Cardiac muscle cell (in vitro differentiated cells and primary cell): ENCODE measurements around the gene RYR3. TPM values are rescaled to one million over a fixed set of nuclear protein-coding genes. Genes with fewer than 3 reads are reported as not detected.

ENCODE experiments used
- DNase-seq, 2 donors: peaks; one replicate each; pipeline versions ENCODE4 v3.0.0 to v3.0.0-alpha.2; 2010 to 2017; ENCODE audit warnings: low read depth in 1 of 2, low spot score in 1 of 2
- H3K27ac ChIP-seq: fragments of 200-600 bp; sonication (generic); 2 replicates; pipeline ENCODE4 v1.5.1; 2016
- H3K27me3 ChIP-seq: fragments of 200-600 bp; sonication (generic); 2 replicates; pipeline ENCODE4 v1.6.0; 2016; ENCODE audit warnings: control low read depth
- H3K36me3 ChIP-seq: fragments of 200-600 bp; sonication (generic); 2 replicates; pipeline ENCODE4 v1.5.1; 2016; ENCODE audit warnings: control low read depth
- H3K4me1 ChIP-seq: fragments of 200-600 bp; sonication (generic); 2 replicates; pipeline ENCODE4 v1.8.1; 2017; ENCODE audit warnings: low read depth, mild to moderate bottlenecking, mixed run types
- H3K4me3 ChIP-seq: fragments of 200-600 bp; sonication (generic); 2 replicates; pipeline ENCODE4 v1.5.1; 2016; ENCODE audit warnings: mild to moderate bottlenecking
- H3K9me3 ChIP-seq: fragments of 200-600 bp; sonication (generic); 2 replicates; pipeline ENCODE4 v1.5.1; 2017; ENCODE audit warnings: low read depth, mild to moderate bottlenecking, control low read depth
- polyA plus RNA-seq: library from polyadenylated mRNA; unstranded; fragments of >200 nt; fragmentation: Nextera tagmentation; extraction: Ambion mirVana; gene quantifications from 2 replicates; pipeline ENCODE4 v1.2.1, GENCODE V29; 2016
- total RNA-seq: library from RNA; depleted of rRNA; stranded (reverse); fragments of >200 nt; gene quantifications from 2 replicates; pipeline ENCODE4 v1.2.3, GENCODE V29; 2016
- TF ChIP-seq, protein P1 (sequence below): IDR thresholded peaks from 2 replicates; pipeline ENCODE4 v1.5.1; 2012; ENCODE audit warnings: low read depth, mild to moderate bottlenecking, low read length

RYR3 gene
- total and polyA plus RNA-seq, 2 experiments from 2014 or later, result 0.39 to 0.54 TPM

DNA sequence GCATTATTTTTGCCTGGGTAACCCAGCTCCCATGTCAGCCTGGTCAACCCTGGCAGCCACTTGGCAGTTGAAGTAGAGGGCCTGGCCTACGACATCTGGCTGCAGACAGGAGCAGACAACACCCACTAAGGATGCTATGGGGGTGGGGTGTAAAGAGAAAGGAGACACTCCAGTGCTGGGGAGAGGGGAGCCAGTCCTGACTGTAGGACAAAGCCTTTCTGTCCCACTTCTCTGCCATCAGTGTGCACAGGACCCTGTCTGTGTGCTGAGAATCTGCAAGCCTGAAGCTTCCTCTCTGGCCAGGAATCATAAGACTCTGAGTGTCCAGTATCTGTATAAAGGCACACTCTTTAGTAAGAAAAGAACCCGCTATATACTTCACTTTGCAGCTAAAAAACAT lies 561.2 kb downstream of the RYR3 start:
- Histone ChIP-seq H3K4me3 (no peak overlapping the region), H3K27ac (peak overlapping the region; percentile 68), H3K27me3 (no peaks in the 10 kb centered on the region), H3K4me1 (peaks cover 22% of the 10 kb centered on the region), H3K36me3 (no peaks in the 10 kb centered on the region), H3K9me3 (no peaks in the 10 kb centered on the region)
- DNase-seq, result peak in 1 of 2 donors; percentile 63
- TF ChIP-seq, protein P1, sequence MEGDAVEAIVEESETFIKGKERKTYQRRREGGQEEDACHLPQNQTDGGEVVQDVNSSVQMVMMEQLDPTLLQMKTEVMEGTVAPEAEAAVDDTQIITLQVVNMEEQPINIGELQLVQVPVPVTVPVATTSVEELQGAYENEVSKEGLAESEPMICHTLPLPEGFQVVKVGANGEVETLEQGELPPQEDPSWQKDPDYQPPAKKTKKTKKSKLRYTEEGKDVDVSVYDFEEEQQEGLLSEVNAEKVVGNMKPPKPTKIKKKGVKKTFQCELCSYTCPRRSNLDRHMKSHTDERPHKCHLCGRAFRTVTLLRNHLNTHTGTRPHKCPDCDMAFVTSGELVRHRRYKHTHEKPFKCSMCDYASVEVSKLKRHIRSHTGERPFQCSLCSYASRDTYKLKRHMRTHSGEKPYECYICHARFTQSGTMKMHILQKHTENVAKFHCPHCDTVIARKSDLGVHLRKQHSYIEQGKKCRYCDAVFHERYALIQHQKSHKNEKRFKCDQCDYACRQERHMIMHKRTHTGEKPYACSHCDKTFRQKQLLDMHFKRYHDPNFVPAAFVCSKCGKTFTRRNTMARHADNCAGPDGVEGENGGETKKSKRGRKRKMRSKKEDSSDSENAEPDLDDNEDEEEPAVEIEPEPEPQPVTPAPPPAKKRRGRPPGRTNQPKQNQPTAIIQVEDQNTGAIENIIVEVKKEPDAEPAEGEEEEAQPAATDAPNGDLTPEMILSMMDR, result no peak

DNA sequence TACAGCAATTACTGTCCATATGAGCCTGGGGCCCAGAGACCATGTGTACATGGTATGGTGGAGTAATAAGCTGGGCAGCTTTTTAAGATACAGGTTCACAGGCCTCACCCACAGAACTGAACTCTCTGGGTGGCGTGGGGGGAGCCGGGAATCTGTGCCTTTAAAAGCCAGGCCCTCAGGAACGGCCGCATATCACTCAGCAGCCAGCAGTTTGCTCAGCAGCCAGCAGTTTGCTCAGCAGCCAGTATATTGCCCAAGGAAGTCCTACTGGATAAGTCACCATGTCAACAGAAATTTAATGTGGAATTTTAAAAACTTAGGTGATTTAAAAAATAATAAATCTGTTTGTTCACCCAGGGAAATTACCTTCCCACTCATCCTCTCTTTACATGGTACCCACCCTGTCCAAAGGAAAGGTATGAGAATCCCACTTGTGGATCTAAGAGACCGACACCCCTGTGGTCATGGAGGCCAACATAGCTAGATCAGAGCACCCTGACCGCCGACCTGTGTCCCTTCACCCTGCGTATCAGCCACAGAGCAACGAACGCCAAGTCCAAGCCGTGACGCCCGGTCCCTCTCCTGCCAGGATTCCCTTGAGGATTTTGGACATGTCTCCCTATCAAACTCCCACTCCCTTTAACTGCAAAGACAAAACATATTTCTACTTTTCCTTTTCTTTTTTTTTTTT lies 561.8 kb downstream of the RYR3 start:
- no peak overlapping the region for H3K4me3 ChIP-seq
- H3K27me3 ChIP-seq, result no peaks in the 10 kb centered on the region
- H3K9me3 ChIP-seq, result no peaks in the 10 kb centered on the region
- peaks cover 22% of the 10 kb centered on the region for H3K4me1 ChIP-seq
- DNase-seq, result peak; percentile 29 to 45
- H3K36me3 ChIP-seq, result no peaks in the 10 kb centered on the region
- TF ChIP-seq, protein P1, result no peak
- peak overlapping the region; percentile 68 for H3K27ac ChIP-seq

DNA sequence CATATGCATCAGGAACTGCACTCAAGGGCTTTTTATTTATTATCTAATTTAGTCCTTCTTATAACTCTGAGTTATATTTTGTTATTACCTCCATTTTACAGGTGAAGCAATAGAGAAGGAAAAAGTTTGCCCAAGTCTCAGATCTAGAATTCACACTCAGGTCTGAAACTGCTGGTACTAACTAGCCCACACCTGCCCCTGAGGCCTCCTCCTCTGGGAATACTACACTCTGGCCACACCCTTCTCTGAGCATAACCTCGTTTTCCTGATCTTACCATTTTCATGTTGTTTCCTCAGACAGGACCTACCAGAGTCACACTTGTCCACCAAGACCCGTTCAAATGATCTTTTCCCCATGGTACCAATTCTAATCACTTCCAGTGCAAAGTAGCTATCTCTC lies 563.4 kb downstream of the RYR3 start:
- Histone ChIP-seq H3K27me3 (no peaks in the 10 kb centered on the region), H3K4me3 (no peak overlapping the region), H3K9me3 (no peaks in the 10 kb centered on the region), H3K4me1 (peaks cover 14% of the 10 kb centered on the region), H3K36me3 (no peaks in the 10 kb centered on the region), H3K27ac (no peak overlapping the region)
- no peak for DNase-seq
- TF ChIP-seq, protein P1, result no peak

DNA sequence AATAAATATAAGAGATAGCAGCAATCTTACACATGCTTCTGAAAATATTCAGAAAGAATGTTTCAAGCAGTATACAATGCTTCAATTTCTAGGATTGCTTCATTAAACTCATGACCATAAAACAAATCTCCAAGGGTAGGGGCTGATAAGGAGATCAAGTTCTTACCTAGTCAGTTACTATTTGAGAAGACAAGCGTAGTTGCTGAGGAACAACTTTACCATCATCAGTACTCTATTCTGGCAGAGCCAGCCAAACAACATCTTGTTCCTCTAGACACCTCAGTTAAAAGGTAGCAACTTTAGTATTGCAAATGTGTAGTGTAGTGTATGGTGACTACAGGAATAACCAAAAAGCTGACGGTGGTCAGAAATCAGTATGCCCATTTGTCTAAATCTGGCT lies 572.2 kb downstream of the RYR3 start:
- DNase-seq, result no peak
- H3K9me3 ChIP-seq, result no peaks in the 10 kb centered on the region
- TF ChIP-seq, protein P1, result no peak
- H3K4me1 ChIP-seq, result peaks cover 8% of the 10 kb centered on the region
- H3K27ac ChIP-seq, result no peak overlapping the region
- no peak overlapping the region for H3K4me3 ChIP-seq
- no peaks in the 10 kb centered on the region for H3K27me3 ChIP-seq
- H3K36me3 ChIP-seq, result no peaks in the 10 kb centered on the region

DNA sequence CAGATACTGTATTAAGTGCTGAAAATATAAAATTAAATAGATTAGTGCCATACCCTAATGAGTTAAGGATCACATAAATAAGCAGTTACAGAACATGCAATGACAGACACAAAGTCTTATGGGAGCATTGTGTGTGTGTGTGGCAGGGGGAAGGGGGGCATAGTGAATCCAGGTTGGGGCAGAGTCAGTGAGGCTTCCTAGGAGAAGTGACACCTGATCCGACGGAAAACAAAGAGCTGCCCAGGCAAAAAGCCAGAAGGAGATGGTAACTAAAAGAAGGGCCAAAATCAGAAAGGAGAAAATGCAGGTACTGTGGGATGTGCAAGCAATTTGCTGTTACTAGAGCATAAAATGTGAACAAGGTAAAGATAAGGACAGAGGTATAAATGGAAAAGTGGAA lies 577.4 kb downstream of the RYR3 start:
- no peaks in the 10 kb centered on the region for H3K27me3 ChIP-seq
- TF ChIP-seq, protein P1, result no peak

More for the DNA sequence above, 577.4 kb downstream of the RYR3 start:
- H3K4me1 ChIP-seq, result peaks cover 8% of the 10 kb centered on the region
- no peak overlapping the region for H3K27ac ChIP-seq
- H3K9me3 ChIP-seq, result no peaks in the 10 kb centered on the region
- no peak for DNase-seq
- no peaks in the 10 kb centered on the region for H3K36me3 ChIP-seq
- H3K4me3 ChIP-seq, result no peak overlapping the region
